ENCODE results near the gene TK1.
"Not testable (repeated sequence)": the region's sequence is repeated elsewhere in the genome, so short reads cannot be mapped to it uniquely, and the experiment has no call there.

TK1 gene, protein sequence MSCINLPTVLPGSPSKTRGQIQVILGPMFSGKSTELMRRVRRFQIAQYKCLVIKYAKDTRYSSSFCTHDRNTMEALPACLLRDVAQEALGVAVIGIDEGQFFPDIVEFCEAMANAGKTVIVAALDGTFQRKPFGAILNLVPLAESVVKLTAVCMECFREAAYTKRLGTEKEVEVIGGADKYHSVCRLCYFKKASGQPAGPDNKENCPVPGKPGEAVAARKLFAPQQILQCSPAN

DNA sequence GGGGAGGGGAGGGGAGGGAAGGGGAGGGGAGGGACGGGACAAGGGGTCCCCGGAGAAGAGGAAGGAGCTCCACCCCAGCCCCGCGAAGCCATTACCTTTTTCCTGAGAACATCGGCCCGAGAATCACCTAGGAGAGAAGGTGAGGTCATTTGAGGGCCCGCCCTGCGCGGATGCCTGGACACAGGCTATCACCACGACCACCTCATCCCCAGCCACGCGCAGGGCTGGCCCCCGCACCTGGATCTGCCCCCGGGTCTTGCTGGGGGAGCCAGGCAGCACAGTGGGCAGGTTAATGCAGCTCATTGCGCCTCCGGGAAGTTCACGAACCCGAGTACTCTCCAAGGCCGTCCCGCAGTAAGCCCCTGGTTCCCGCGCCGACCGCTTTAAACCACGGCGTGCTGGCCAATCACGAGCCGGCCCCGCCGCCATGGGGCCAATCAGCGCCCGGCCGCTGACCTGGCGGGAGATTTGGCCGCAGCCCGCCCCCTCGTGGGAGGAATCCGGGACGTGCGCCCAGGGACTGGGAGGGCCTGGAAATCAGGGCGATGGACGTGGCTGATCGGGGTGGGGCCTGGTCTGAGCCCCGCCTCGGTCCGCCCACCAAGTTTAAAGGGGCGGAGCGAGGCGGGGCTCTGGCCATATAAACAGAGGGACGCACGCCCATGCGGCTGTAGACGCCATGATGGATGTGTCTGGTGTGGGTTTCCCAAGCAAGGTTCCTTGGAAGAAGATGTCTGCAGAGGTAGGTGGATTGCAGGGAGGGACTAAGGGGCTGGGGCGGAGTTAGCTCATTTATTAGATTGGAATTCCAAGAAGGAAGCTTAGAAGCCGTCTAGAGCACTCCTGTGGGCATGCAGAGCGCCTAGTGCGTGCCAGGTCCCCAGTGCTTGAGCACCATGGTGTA, at the start of gene TK1, which contains the start of gene AFMID:
TK1 (minus strand) TSS at position 361 of the 904 bp plus-strand sequence; CDS start at position 303, 58 bp downstream.
AFMID (plus strand) TSS at position 671 of the 904 bp plus-strand sequence; CDS start at position 680, 9 bp downstream.
- peaks cover 8% of the 10 kb centered on the region for H3K4me1 ChIP-seq (ENCODE audit: low read length)
- H2AFZ ChIP-seq (ENCODE audit: low read length), result peak within 1 kb of the TSS; percentile 64
- DNase-seq, result peak; percentile 97
- H3K9me2 ChIP-seq (replicated peaks; ENCODE audit: insufficient read depth, low read length), result no peaks in the 10 kb centered on the region
- H3K79me2 ChIP-seq (ENCODE audit: low read length), result peaks cover 60% of the 10 kb centered on the region
- peak within 1 kb of the TSS; percentile 86 for H3K4me3 ChIP-seq (ENCODE audit: low read length)
- TF ChIP-seq EZH2 (optimal IDR thresholded peaks at IDR 0.05; ENCODE audit: low read depth, low read length) (no peak), EZH2phosphoT487 (IDR thresholded peaks at IDR 0.05; ENCODE audit: low read length) (no peak)
- TF ChIP-seq, protein P1, sequence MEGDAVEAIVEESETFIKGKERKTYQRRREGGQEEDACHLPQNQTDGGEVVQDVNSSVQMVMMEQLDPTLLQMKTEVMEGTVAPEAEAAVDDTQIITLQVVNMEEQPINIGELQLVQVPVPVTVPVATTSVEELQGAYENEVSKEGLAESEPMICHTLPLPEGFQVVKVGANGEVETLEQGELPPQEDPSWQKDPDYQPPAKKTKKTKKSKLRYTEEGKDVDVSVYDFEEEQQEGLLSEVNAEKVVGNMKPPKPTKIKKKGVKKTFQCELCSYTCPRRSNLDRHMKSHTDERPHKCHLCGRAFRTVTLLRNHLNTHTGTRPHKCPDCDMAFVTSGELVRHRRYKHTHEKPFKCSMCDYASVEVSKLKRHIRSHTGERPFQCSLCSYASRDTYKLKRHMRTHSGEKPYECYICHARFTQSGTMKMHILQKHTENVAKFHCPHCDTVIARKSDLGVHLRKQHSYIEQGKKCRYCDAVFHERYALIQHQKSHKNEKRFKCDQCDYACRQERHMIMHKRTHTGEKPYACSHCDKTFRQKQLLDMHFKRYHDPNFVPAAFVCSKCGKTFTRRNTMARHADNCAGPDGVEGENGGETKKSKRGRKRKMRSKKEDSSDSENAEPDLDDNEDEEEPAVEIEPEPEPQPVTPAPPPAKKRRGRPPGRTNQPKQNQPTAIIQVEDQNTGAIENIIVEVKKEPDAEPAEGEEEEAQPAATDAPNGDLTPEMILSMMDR (IDR thresholded peaks at IDR 0.05; ENCODE audit: low read length), result peak; percentile 59
- H3F3A ChIP-seq (ENCODE audit: insufficient read depth, low read length), result no peaks in the 10 kb centered on the region
- H3K9me3 ChIP-seq (replicated peaks; ENCODE audit: insufficient read depth, low read length), result no peaks in the 10 kb centered on the region
- no peaks in the 10 kb centered on the region for H3K27me3 ChIP-seq (replicated peaks; ENCODE audit: insufficient read depth, low read length)
- peak within 1 kb of the TSS; percentile 29; the same call in 1 of the 2 replicates for H3K27ac ChIP-seq (ENCODE audit: low read length)
- H3K36me3 ChIP-seq (replicated peaks; ENCODE audit: insufficient read depth, low read length), result no peaks in the 10 kb centered on the region
- H3K4me2 ChIP-seq (ENCODE audit: low read depth, low read length), result peak within 1 kb of the TSS; percentile 85
- H4K20me1 ChIP-seq (ENCODE audit: insufficient read depth, low read length), result no peaks in the 10 kb centered on the region
- peak within 1 kb of the TSS; percentile 85 for H3K9ac ChIP-seq (ENCODE audit: low read length)

DNA sequence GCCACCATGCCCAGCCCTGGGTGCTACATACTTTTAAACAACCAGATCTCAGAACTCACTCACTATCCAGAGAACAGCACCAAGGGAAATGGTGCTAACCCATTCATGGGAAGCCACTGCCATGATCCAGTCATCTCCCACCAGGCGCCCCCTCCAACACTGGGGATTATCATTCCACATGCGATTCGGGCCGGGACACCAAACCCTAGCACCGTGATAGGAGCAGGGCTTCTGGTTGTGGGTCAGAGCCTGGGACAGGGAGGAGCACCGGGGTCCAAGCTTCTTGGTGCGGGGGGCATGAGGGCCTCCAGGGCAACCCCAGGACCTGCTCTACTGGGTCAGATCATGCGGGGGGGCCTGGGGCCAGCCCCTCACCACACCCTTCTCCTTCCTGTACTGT, 49.0 kb upstream of the TK1 start:
- Histone ChIP-seq H3K4me2 (ENCODE audit: low read depth, low read length) (no peak overlapping the region), H3K9ac (ENCODE audit: low read length) (no peak overlapping the region), H3K27ac (ENCODE audit: low read length) (no peak overlapping the region), H2AFZ (ENCODE audit: low read length) (no peak overlapping the region), H3F3A (ENCODE audit: insufficient read depth, low read length) (no peaks in the 10 kb centered on the region), H3K27me3 (replicated peaks; ENCODE audit: insufficient read depth, low read length) (peaks cover 23% of the 10 kb centered on the region), H3K4me3 (ENCODE audit: low read length) (no peak overlapping the region), H3K4me1 (ENCODE audit: low read length) (no peaks in the 10 kb centered on the region), H4K20me1 (ENCODE audit: insufficient read depth, low read length) (no peaks in the 10 kb centered on the region), H3K9me3 (replicated peaks; ENCODE audit: insufficient read depth, low read length) (no peaks in the 10 kb centered on the region), H3K9me2 (replicated peaks; ENCODE audit: insufficient read depth, low read length) (no peaks in the 10 kb centered on the region), H3K79me2 (ENCODE audit: low read length) (no peaks in the 10 kb centered on the region), H3K36me3 (replicated peaks; ENCODE audit: insufficient read depth, low read length) (no peaks in the 10 kb centered on the region)
- no peak for TF ChIP-seq EZH2 (optimal IDR thresholded peaks at IDR 0.05; ENCODE audit: low read depth, low read length)
- TF ChIP-seq, protein P1 (IDR thresholded peaks at IDR 0.05; ENCODE audit: low read length), result no peak
- TF ChIP-seq EZH2phosphoT487 (IDR thresholded peaks at IDR 0.05; ENCODE audit: low read length), result no peak
- no peak for DNase-seq

DNA sequence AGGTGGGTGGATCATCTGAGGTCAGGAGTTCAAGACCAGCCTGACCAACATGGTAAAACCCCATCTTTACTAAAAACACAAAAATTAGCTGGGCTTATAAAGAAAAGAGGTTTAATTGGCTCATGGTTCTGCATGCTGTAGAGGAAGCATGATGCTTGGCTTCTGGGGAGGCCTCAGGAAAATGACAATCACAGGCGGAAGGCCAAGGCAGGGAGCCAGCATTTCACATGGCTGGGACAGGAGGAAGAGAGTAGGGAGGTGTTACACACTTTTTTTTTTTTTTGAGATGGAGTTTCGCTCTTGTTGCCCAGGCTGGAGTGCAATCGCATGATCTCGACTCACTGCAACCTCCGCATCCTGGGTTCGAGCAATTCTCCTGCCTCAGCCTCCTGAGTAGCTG, 48.2 kb upstream of the TK1 start:
- H3K4me1 ChIP-seq (ENCODE audit: low read length), result not testable (repeated sequence)

More for the DNA sequence above, 48.2 kb upstream of the TK1 start:
- not testable (repeated sequence) for H3K9me3 ChIP-seq (replicated peaks; ENCODE audit: insufficient read depth, low read length); H3K27ac ChIP-seq (ENCODE audit: low read length); DNase-seq; H3K9ac ChIP-seq (ENCODE audit: low read length); H3F3A ChIP-seq (ENCODE audit: insufficient read depth, low read length); H2AFZ ChIP-seq (ENCODE audit: low read length); H3K36me3 ChIP-seq (replicated peaks; ENCODE audit: insufficient read depth, low read length); H3K4me2 ChIP-seq (ENCODE audit: low read depth, low read length); H4K20me1 ChIP-seq (ENCODE audit: insufficient read depth, low read length); H3K79me2 ChIP-seq (ENCODE audit: low read length); H3K4me3 ChIP-seq (ENCODE audit: low read length); H3K9me2 ChIP-seq (replicated peaks; ENCODE audit: insufficient read depth, low read length)
- peaks cover 32% of the 10 kb centered on the region for H3K27me3 ChIP-seq (replicated peaks; ENCODE audit: insufficient read depth, low read length)
